ENCODE results near the gene SAMD13.

Gene SAMD13

GRCh38 chr1:84374991-84375696 lies 73.6 kb downstream of the SAMD13 start:
- no peak for DNase-seq

GRCh38 chr1:84376000-84376910 lies 74.7 kb downstream of the SAMD13 start:
- no peak for DNase-seq

GRCh38 chr1:84377480-84378095 lies 76.1 kb downstream of the SAMD13 start:
- DNase-seq: peak; percentile 53

- DNase-seq: peak; percentile 21
These were observed 77.8 kb downstream of the SAMD13 start for GRCh38 chr1:84379138-84379916.

GRCh38 chr1:84379917-84380180 lies 78.3 kb downstream of the SAMD13 start:
- DNase-seq: peak; percentile 6

- DNase-seq: peak; percentile 25
These were observed 80.6 kb downstream of the SAMD13 start for GRCh38 chr1:84382127-84382526.

GRCh38 chr1:84385347-84385746 lies 83.8 kb downstream of the SAMD13 start:
- no peak for DNase-seq

GRCh38 chr1:84386716-84387479 lies 85.4 kb downstream of the SAMD13 start:
- DNase-seq: peak; percentile 7

- peak; percentile 12 for DNase-seq
These were observed 86.1 kb downstream of the SAMD13 start for GRCh38 chr1:84387480-84388163.

- DNase-seq: no peak
These were observed 88.7 kb downstream of the SAMD13 start for GRCh38 chr1:84390226-84390625.

GRCh38 chr1:84398175-84399155 lies 97.0 kb downstream of the SAMD13 start, which contains the start of gene DNASE2B:
Gene DNASE2B (plus strand): TSS chr1:84398484. CDS start chr1:84398565, 81 bp downstream.
- no peak for DNase-seq

Measured in fibroblast of skin of back (primary cell).